GM12892 (cell line): ENCODE results near the gene LMAN1.

Experiments used
- POLR2A ChIP-seq: IDR thresholded peaks from 2 replicates; pipeline ENCODE4 v1.6.1; 2011; ENCODE audit warnings: low read depth, low read length, control low read depth
- POLR2AphosphoS5 ChIP-seq: IDR thresholded peaks from 2 replicates; pipeline ENCODE4 v1.6.1; 2011; ENCODE audit warnings: low read depth, low read length, control low read depth
- TAF1 ChIP-seq: IDR thresholded peaks from 2 replicates; pipeline ENCODE4 v1.6.1; 2011; ENCODE audit warnings: low read depth, mild to moderate bottlenecking, control low read depth, low read length, borderline replicate concordance

DNA sequence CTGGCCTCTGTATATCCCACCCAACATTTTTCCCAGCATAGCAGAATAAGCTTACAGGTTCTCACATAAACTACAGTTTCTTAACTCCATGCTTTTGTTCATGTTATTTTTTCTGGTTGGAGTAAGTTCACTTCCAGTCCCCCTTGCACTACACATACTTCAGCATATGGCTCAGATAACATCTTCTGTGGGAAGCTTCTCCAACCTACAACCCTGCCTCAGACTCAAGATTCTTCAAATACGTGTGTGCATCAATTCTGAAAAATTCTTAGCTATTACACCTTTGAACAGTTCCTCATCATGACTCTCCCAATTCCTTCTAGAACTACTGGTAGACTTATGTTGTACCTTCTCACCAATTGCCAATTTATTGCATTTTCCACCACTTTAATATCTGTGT is 33.1 kb downstream of the LMAN1 start:
- TF ChIP-seq POLR2AphosphoS5, result peak; percentile 43; the same call in 1 of the 2 replicates
- TF ChIP-seq POLR2A, result no peak
- no peak for TF ChIP-seq TAF1
